Hepatocyte (in vitro differentiated cells): ENCODE data around the gene SLC9A3. TPM values are rescaled to one million over a fixed set of nuclear protein-coding genes. Genes with fewer than 3 reads are reported as not detected.

Experiments used
- DNase-seq: peaks from one replicate; pipeline ENCODE4 v3.0.0-alpha.2; 2016; ENCODE audit warnings: low spot score
- H2AFZ ChIP-seq: fragments of 200-600 bp; sonication (generic); 2 replicates; pipeline ENCODE4 v1.6.0; 2016; ENCODE audit warnings: antibody characterized with exemption, mild to moderate bottlenecking
- H3K27ac ChIP-seq: fragments of 200-600 bp; sonication (generic); 2 replicates; pipeline ENCODE4 v1.5.1; 2016; ENCODE audit warnings: mild to moderate bottlenecking
- H3K27me3 ChIP-seq: fragments of 200-600 bp; sonication (generic); 2 replicates; pipeline ENCODE4 v1.6.1; 2016
- H3K36me3 ChIP-seq: fragments of 200-600 bp; sonication (generic); replicated peaks from 2 replicates; pipeline ENCODE4 v1.5.1; 2016; ENCODE audit warnings: low read depth; ENCODE audit not compliant: insufficient read depth
- H3K4me1 ChIP-seq: fragments of 200-600 bp; sonication (generic); 2 replicates; pipeline ENCODE4 v1.5.1; 2016; ENCODE audit warnings: mild to moderate bottlenecking, moderate library complexity; ENCODE audit not compliant: insufficient read depth
- H3K4me2 ChIP-seq: fragments of 200-600 bp; sonication (generic); 2 replicates; pipeline ENCODE4 v1.6.0; 2016
- H3K4me3 ChIP-seq: fragments of 200-600 bp; sonication (generic); 2 replicates; pipeline ENCODE4 v1.5.1; 2016; ENCODE audit warnings: mild to moderate bottlenecking
- H3K79me2 ChIP-seq: fragments of 200-600 bp; sonication (generic); 2 replicates; pipeline ENCODE4 v1.6.0; 2017; ENCODE audit warnings: mild to moderate bottlenecking
- H3K9me2 ChIP-seq: fragments of 200-600 bp; sonication (generic); replicated peaks from 2 replicates; pipeline ENCODE4 v1.6.0; 2017; ENCODE audit warnings: mild to moderate bottlenecking; ENCODE audit not compliant: insufficient read depth
- H3K9me3 ChIP-seq: fragments of 200-600 bp; sonication (generic); 2 replicates; pipeline ENCODE4 v1.5.1; 2016; ENCODE audit warnings: low read depth, mild to moderate bottlenecking
- H4K20me1 ChIP-seq: fragments of 200-600 bp; sonication (generic); 2 replicates; pipeline ENCODE4 v1.6.0; 2016; ENCODE audit warnings: mild to moderate bottlenecking; ENCODE audit not compliant: insufficient read depth, poor library complexity, severe bottlenecking
- EZH2 ChIP-seq: fragments of 200-600 bp; sonication (generic); IDR thresholded peaks from 2 replicates; pipeline ENCODE4 v1.6.1; 2016; ENCODE audit warnings: antibody characterized with exemption, mild to moderate bottlenecking, borderline replicate concordance
- EZH2phosphoT487 ChIP-seq: fragments of 200-600 bp; sonication (generic); IDR thresholded peaks from one replicate; pipeline ENCODE4 v1.6.1; 2018; ENCODE audit warnings: antibody characterized with exemption, mild to moderate bottlenecking, low read depth, moderate library complexity; ENCODE audit not compliant: unreplicated experiment, severe bottlenecking
- WGBS: methylation state at CpG from one replicate; pipeline ENCODE4 v1.1.6; 2016; ENCODE audit warnings: low lambda C conversion rate; ENCODE audit errors: missing lambda C conversion rate; 5-methylcytosine and 5-hydroxymethylcytosine counted together
- polyA plus RNA-seq: library from polyadenylated mRNA; unstranded; fragments of >200 nt; fragmentation: Nextera tagmentation; extraction: Ambion mirVana; gene quantifications from 2 replicates; pipeline ENCODE4 v1.2.1, GENCODE V29; 2016
- total RNA-seq: library from RNA; depleted of rRNA; stranded (reverse); fragments of >200 nt; gene quantifications from 2 replicates; pipeline ENCODE4 v1.2.3, GENCODE V29; 2014
- TF ChIP-seq, protein P1 (sequence below): fragments of 200-600 bp; sonication (generic); IDR thresholded peaks from 2 replicates; pipeline ENCODE4 v1.5.1; 2016; ENCODE audit warnings: antibody characterized with exemption, mild to moderate bottlenecking; ENCODE audit not compliant: poor library complexity

Gene SLC9A3
- total and polyA plus RNA-seq, 2 experiments from 2014 or later, result 4.8 to 7.4 TPM

- no peak overlapping the region for H3K4me3 ChIP-seq
- H2AFZ ChIP-seq, result no peak overlapping the region
- H4K20me1 ChIP-seq, result no peaks in the 10 kb centered on the region
- peaks cover 10% of the 10 kb centered on the region for H3K4me1 ChIP-seq
- H3K9me2 ChIP-seq, result no peaks in the 10 kb centered on the region
- H3K36me3 ChIP-seq, result no peaks in the 10 kb centered on the region
- WGBS, result 90% methylated on average over 22 of the region's 27 CpGs
- no peak overlapping the region for H3K4me2 ChIP-seq
- no peaks in the 10 kb centered on the region for H3K79me2 ChIP-seq
- no peaks in the 10 kb centered on the region for H3K9me3 ChIP-seq
- H3K27ac ChIP-seq, result no peak overlapping the region
- DNase-seq, result no peak
- no peaks in the 10 kb centered on the region for H3K27me3 ChIP-seq
- TF ChIP-seq, protein P1, sequence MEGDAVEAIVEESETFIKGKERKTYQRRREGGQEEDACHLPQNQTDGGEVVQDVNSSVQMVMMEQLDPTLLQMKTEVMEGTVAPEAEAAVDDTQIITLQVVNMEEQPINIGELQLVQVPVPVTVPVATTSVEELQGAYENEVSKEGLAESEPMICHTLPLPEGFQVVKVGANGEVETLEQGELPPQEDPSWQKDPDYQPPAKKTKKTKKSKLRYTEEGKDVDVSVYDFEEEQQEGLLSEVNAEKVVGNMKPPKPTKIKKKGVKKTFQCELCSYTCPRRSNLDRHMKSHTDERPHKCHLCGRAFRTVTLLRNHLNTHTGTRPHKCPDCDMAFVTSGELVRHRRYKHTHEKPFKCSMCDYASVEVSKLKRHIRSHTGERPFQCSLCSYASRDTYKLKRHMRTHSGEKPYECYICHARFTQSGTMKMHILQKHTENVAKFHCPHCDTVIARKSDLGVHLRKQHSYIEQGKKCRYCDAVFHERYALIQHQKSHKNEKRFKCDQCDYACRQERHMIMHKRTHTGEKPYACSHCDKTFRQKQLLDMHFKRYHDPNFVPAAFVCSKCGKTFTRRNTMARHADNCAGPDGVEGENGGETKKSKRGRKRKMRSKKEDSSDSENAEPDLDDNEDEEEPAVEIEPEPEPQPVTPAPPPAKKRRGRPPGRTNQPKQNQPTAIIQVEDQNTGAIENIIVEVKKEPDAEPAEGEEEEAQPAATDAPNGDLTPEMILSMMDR, result no peak
- TF ChIP-seq EZH2 (no peak), EZH2phosphoT487 (no peak)
These were observed 44.0 kb upstream of the SLC9A3 start for GRCh38 chr5:568061-568781.

- H3K4me2 ChIP-seq, result no peak overlapping the region
- H4K20me1 ChIP-seq, result no peaks in the 10 kb centered on the region
- H3K27me3 ChIP-seq, result no peaks in the 10 kb centered on the region
- TF ChIP-seq EZH2 (no peak), EZH2phosphoT487 (no peak)
- TF ChIP-seq, protein P1, result no peak
- no peaks in the 10 kb centered on the region for H3K9me2 ChIP-seq
- no peaks in the 10 kb centered on the region for H3K9me3 ChIP-seq
- H3K79me2 ChIP-seq, result no peaks in the 10 kb centered on the region
- H2AFZ ChIP-seq, result no peak overlapping the region
- H3K4me1 ChIP-seq, result peaks cover 6% of the 10 kb centered on the region
- DNase-seq, result no peak
- H3K36me3 ChIP-seq, result no peaks in the 10 kb centered on the region
- no peak overlapping the region for H3K27ac ChIP-seq
- H3K4me3 ChIP-seq, result no peak overlapping the region
- WGBS, result 92% methylated on average over 13 of the region's 13 CpGs
These were observed 43.4 kb upstream of the SLC9A3 start for GRCh38 chr5:567664-568060.

GRCh38 chr5:566636-567309 lies 42.5 kb upstream of the SLC9A3 start:
- no peak overlapping the region for H2AFZ ChIP-seq
- no peak overlapping the region for H3K27ac ChIP-seq
- DNase-seq, result no peak
- H3K79me2 ChIP-seq, result no peaks in the 10 kb centered on the region
- H3K4me3 ChIP-seq, result no peak overlapping the region
- no peaks in the 10 kb centered on the region for H4K20me1 ChIP-seq
- 90% methylated on average over 16 of the region's 16 CpGs for whole genome bisulfite sequencing
- H3K36me3 ChIP-seq, result no peaks in the 10 kb centered on the region
- H3K27me3 ChIP-seq, result no peaks in the 10 kb centered on the region
- peaks cover 6% of the 10 kb centered on the region for H3K4me1 ChIP-seq
- no peaks in the 10 kb centered on the region for H3K9me2 ChIP-seq
- TF ChIP-seq EZH2phosphoT487, result no peak
- TF ChIP-seq EZH2, result no peak
- TF ChIP-seq, protein P1, result no peak
- no peak overlapping the region for H3K4me2 ChIP-seq
- H3K9me3 ChIP-seq, result no peaks in the 10 kb centered on the region
